Gastroesophageal sphincter (tissue), 4 donors: ENCODE results near the gene CAMK1G. TPM values are rescaled to one million over a fixed set of nuclear protein-coding genes. Genes with fewer than 3 reads are reported as not detected.

ENCODE experiments used
- ATAC-seq: fragments of 150-250 bp; one replicate; pipeline ENCODE4 v1.9.1; 2016; ENCODE audit warnings: mild to moderate bottlenecking, moderate library complexity
- H3K27ac ChIP-seq, 4 donors: fragments of 200-600 bp; sonication (generic) in 3 of 4; 1 replicate in 3 of 4; 2 replicates in 1 of 4; pipeline ENCODE4 v1.5.1; 2016 to 2019
- H3K27me3 ChIP-seq: fragments of 200-600 bp; sonication (generic); one replicate; pipeline ENCODE4 v1.5.1; 2019
- H3K36me3 ChIP-seq, 2 donors: fragments of 200-600 bp; sonication (generic); one replicate each; pipeline ENCODE4 v1.5.1; 2019; ENCODE audit warnings: control low read depth in 1 of 2
- H3K4me1 ChIP-seq, 3 donors: fragments of 200-600 bp; sonication (generic); 1 replicate in 2 of 3; 2 replicates in 1 of 3; pipeline ENCODE4 v1.5.1; 2016 to 2019; ENCODE audit warnings: control low read depth in 2 of 3
- H3K4me3 ChIP-seq, 2 donors: fragments of 200-600 bp; sonication (generic); one replicate each; pipeline ENCODE4 v1.5.1; 2019; ENCODE audit warnings: mild to moderate bottlenecking in 1 of 2, moderate library complexity in 1 of 2
- H3K9me3 ChIP-seq, 3 donors: fragments of 200-600 bp; sonication (generic); one replicate each; pipeline ENCODE4 v1.5.1; 2017 to 2019; ENCODE audit warnings: control low read depth in 2 of 3
- EP300 ChIP-seq: sonication (generic); formaldehyde crosslinking; IDR thresholded peaks from one replicate; pipeline ENCODE4 v1.6.1; 2017; ENCODE audit warnings: antibody characterized with exemption, mild to moderate bottlenecking
- POLR2A ChIP-seq, 2 donors: fragments of 450-650 bp; IDR thresholded peaks; one replicate each; pipeline ENCODE4 v1.6.1; 2017; ENCODE audit warnings: antibody characterized with exemption in 2 of 2, mild to moderate bottlenecking in 2 of 2, moderate library complexity in 1 of 2
- POLR2AphosphoS5 ChIP-seq: sonication (generic); formaldehyde crosslinking; IDR thresholded peaks from one replicate; pipeline ENCODE4 v1.6.1; 2017; ENCODE audit warnings: antibody characterized with exemption
- WGBS, 2 donors: methylation state at CpG; one replicate each; pipeline ENCODE4 v1.1.5; 2018; ENCODE audit warnings: low coverage in 1 of 2; 5-methylcytosine and 5-hydroxymethylcytosine counted together
- total RNA-seq, 4 donors: library from RNA; depleted of rRNA; stranded (reverse); fragments of >200 nt; gene quantifications; one replicate each; pipeline ENCODE4 v1.1.0, GENCODE V29; 2016
- TF ChIP-seq, protein P1 (sequence below), 4 experiments: fragments of 200-600 bp in 2 of 4; fragments of 450-650 bp in 2 of 4; sonication (generic) in 1 of 4; IDR thresholded peaks; one replicate each; pipeline ENCODE4 v1.5.1; 2017 to 2019; ENCODE audit warnings: antibody characterized with exemption in 4 of 4, mild to moderate bottlenecking in 2 of 4, moderate library complexity in 2 of 4

The CAMK1G gene
- total RNA-seq, 4 donors from 2014 or later: 0.19 to 6.8 (median 0.84) TPM

DNA sequence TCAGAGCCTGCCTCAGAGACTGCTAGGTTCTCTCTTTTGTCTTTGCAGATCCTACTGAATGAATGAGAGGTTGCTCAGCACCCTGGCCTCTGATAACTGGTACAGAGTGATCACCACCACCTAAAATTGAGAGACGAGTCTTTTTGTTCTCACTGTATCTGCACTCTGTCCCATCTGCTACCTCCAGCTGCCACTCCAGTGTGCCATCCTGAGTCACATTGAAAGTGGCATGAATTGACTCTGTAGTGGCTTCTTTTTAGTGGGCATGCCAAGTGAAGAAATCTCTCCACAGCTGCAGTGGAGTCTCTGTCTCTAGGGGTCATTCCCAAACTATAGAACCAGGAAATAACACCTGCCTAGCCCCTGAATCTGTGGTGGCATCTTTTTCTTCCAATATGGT is 14.7 kb downstream of the CAMK1G start:
- Histone ChIP-seq H3K4me1 (no peaks in the 10 kb centered on the region), H3K27ac (no peak overlapping the region), H3K4me3 (no peak overlapping the region), H3K36me3 (no peaks in the 10 kb centered on the region), H3K27me3 (peaks cover 12% of the 10 kb centered on the region), H3K9me3 (no peaks in the 10 kb centered on the region)
- WGBS, 2 donors: 100% methylated on average over 1 of the region's 1 CpG; no CpG with 5 or more reads in 1 of the 2 donors
- TF ChIP-seq, protein P1, sequence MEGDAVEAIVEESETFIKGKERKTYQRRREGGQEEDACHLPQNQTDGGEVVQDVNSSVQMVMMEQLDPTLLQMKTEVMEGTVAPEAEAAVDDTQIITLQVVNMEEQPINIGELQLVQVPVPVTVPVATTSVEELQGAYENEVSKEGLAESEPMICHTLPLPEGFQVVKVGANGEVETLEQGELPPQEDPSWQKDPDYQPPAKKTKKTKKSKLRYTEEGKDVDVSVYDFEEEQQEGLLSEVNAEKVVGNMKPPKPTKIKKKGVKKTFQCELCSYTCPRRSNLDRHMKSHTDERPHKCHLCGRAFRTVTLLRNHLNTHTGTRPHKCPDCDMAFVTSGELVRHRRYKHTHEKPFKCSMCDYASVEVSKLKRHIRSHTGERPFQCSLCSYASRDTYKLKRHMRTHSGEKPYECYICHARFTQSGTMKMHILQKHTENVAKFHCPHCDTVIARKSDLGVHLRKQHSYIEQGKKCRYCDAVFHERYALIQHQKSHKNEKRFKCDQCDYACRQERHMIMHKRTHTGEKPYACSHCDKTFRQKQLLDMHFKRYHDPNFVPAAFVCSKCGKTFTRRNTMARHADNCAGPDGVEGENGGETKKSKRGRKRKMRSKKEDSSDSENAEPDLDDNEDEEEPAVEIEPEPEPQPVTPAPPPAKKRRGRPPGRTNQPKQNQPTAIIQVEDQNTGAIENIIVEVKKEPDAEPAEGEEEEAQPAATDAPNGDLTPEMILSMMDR (IDR thresholded peaks at IDR 0.05): no peak
- TF ChIP-seq POLR2AphosphoS5: no peak
- no peak for TF ChIP-seq EP300
- no peak for TF ChIP-seq POLR2A (IDR thresholded peaks at IDR 0.05)
- ATAC-seq: no peak

DNA sequence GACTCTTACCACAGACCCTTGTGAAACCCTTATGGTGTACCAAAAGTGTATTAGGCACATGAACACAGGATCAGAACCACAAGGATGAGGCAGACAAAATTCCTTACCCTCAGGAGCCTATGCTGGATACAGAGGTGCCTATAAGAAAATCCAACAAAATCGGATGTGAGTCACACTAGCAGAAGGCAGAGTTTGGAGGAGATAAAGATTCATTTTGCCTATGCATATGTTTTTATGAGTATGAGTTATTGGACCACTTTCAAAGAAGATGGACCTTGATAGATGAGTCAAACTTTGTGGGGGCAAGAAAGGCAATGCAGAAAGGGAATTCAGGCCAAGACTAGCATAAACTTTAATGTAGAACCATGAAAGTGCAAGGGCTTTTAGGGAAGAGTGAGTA is 17.0 kb downstream of the CAMK1G start:
- WGBS, 2 donors: 82 to 92% methylated on average over 1 of the region's 1 CpG
- H3K4me1 ChIP-seq: no peaks in the 10 kb centered on the region
- no peaks in the 10 kb centered on the region for H3K9me3 ChIP-seq
- no peaks in the 10 kb centered on the region for H3K36me3 ChIP-seq
- H3K4me3 ChIP-seq: no peak overlapping the region
- TF ChIP-seq EP300: no peak
- TF ChIP-seq, protein P1 (IDR thresholded peaks at IDR 0.05): no peak
- no peak for TF ChIP-seq POLR2AphosphoS5
- TF ChIP-seq POLR2A (IDR thresholded peaks at IDR 0.05): no peak
- H3K27me3 ChIP-seq: peaks cover 12% of the 10 kb centered on the region
- H3K27ac ChIP-seq: no peak overlapping the region
- ATAC-seq: no peak

DNA sequence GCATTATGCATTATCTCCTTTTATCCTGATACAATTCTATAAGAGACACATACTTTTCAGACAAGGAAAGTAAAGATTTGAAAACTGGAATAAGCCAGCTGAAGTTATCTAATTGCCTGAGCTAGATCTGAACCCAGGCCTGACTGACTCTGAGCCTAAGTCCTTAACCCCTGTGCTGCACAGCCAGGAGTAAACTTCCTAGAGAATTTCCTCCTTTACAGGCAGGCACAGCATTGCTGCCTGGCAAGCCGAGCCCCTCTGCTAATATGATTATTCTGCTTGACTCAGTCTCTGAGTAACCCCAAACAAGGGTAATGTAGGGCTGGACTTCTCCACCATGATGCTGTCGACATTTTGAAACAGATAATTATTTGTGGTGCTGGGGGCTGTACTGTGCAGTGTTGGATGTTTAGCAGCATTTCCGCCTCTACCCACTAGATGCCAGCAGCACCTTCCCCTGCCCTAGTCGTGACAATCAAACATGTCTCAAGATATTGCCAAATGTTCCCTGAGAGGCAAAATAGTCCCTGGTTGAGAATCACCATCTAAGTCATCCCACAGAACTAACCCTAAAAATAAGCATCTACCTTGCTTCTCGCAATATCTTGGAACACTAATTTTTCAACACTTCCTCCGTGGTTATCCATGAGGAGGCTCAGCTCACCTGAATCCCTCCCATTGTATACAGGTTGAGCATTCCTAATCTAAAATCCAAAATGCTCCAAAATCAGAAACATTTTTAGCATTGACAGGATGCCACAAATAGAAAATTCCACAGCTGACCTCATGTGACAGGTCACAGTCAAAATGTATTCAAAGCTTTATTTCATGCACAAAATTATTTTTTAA is 18.5 kb downstream of the CAMK1G start:
- TF ChIP-seq POLR2A (IDR thresholded peaks at IDR 0.05): no peak
- TF ChIP-seq, protein P1 (IDR thresholded peaks at IDR 0.05): peak; percentile 33 to 68 (median 56)
- H3K4me3 ChIP-seq: no peak overlapping the region
- 38 to 39% methylated on average over 5 of the region's 6 CpGs for WGBS, 2 donors
- H3K9me3 ChIP-seq: no peaks in the 10 kb centered on the region
- peak; percentile 39 for ATAC-seq
- no peaks in the 10 kb centered on the region for H3K4me1 ChIP-seq
- H3K36me3 ChIP-seq: no peaks in the 10 kb centered on the region
- peaks cover 12% of the 10 kb centered on the region for H3K27me3 ChIP-seq
- no peak overlapping the region for H3K27ac ChIP-seq

DNA sequence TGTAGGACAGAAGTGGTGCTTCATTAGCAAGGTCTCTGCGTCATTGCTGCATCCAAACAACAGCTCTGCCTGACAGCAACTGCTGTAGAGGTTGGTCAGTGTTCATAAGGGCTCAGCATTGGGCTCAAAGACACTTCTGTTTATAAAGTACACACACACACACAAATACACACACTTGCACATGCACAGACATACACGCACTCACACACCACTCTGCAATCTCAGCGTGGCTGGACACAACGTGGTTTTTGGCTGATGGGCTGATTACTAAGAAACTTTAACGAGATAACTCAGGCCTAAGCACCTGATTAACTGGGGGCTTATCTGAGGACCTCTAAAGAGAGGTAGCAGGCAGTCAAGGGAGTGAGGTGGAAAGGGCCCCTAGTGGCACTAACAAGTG is 20.4 kb downstream of the CAMK1G start:
- TF ChIP-seq EP300 (no peak), POLR2A (IDR thresholded peaks at IDR 0.05) (no peak)
- TF ChIP-seq, protein P1 (IDR thresholded peaks at IDR 0.05): no peak
- H3K36me3 ChIP-seq: no peaks in the 10 kb centered on the region
- no peak overlapping the region for H3K4me3 ChIP-seq
- H3K27me3 ChIP-seq: peaks cover 5% of the 10 kb centered on the region
- H3K27ac ChIP-seq: no peak overlapping the region
- no peaks in the 10 kb centered on the region for H3K4me1 ChIP-seq
- no peak for ATAC-seq
- WGBS, 2 donors: 63 to 100% methylated on average over 1 of the region's 5 CpGs
- no peaks in the 10 kb centered on the region for H3K9me3 ChIP-seq

DNA sequence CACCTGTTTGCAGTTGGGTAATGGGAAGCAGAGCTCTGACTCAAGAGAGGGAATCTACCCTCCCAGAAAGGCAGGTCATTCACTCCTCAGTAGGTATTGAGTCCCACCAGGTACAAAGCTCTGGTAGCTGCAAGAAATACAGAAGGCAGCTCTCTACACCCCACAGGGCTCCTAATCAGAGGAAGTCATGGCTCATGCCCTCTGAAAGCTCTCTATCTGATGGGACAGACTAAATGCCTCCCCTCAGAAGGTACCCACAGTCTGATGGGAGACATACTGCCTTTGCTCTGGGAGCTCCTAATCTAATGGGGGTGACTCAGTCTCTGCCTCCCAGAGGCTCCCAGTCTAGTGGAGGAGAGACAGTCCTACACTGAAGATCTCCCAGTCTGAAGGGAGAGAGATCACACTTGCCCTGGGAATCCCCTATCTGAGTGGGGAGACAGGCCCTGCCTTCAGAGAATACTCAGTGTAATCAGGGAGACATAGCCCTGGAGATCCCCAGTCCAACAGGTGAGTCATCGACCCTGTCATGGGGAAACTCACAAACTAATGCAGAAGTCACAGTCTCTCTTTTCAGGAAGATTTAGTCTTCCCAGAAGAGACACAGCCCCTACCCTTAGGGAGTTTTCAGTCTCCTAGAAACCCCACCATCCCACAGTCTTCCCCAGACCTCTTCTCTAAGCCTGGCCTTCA is 23.7 kb downstream of the CAMK1G start:
- ATAC-seq: no peak
- Histone ChIP-seq H3K4me3 (no peak overlapping the region), H3K4me1 (no peaks in the 10 kb centered on the region), H3K27me3 (no peaks in the 10 kb centered on the region), H3K36me3 (no peaks in the 10 kb centered on the region), H3K9me3 (no peaks in the 10 kb centered on the region), H3K27ac (no peak overlapping the region)
- TF ChIP-seq, protein P1 (IDR thresholded peaks at IDR 0.05): no peak
- TF ChIP-seq POLR2AphosphoS5 (no peak), POLR2A (IDR thresholded peaks at IDR 0.05) (no peak), EP300 (no peak)
- WGBS, 2 donors: 56% methylated on average over 1 of the region's 1 CpG; no CpG with 5 or more reads in 1 of the 2 donors
